ENCODE data around the gene ZFYVE26.

ZFYVE26 gene

DNA sequence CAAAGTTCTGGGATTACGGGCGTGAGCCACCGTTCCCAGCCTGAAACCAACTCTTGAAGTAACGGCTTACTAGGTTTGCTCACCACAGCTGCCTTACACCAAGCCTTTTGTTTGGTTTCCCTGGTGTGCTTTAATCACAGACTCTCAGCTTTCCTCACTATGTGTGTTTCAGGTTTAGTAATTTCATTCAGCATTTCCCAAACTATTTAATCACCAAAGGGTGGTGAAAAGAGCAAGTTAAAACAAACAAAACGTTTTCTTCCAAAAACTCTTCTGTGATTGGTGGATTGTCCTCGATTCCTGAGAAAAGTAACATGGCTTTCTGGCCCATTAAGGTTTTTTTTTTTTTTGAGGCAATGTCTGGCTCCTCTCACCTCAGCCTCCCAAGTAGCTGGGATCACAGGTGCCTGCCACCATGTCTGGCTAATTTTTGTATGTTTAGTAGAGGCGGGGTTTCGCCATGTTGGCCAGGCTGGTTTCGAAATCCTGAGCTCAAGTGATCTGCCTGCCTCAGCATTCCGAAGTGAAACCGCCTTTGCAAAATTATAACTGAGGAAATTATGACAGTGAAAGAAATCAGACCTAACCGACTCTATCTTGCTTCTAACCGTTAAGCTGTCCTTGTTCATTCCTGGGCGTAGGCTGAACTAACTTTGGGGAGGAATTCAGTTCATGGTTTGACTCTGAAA, 1.5 kb upstream of the ZFYVE26 start:
- DNase-seq (ENCODE audit: extremely low read depth in 1 of 2, low read depth in 1 of 2): no peak

DNA sequence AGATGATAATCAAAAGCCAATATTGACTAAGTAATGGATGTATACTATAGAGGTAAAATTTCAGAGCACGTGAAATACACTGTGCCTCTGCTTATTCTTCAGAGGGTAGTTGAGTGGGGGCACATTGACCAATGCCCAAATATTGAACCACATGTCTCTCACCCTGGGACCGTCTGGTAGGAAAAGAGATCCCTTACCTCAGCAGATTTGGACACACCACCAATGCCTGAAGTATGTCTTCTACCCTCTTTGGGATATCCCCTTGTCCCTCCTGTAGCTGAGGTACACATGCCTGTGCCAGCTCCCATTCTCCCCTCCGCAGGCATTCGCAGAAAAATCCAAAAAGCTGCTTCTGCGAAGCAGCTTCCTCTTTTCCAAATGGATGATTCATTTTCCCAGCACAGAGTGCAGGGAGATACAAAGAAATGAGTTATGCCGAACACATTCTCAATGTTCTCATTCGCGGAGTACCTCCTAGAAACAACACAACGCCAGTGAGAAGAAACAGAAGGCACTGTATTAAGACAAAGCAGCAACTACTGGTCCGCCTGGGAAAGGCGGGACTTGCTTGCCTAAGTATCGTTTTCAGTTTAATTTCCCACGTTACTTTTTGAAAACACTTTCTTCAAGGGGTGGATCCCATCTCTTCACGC, 691 bp downstream of the ZFYVE26 start:
- DNase-seq (ENCODE audit: extremely low read depth in 1 of 2, low read depth in 1 of 2): no peak

DNA sequence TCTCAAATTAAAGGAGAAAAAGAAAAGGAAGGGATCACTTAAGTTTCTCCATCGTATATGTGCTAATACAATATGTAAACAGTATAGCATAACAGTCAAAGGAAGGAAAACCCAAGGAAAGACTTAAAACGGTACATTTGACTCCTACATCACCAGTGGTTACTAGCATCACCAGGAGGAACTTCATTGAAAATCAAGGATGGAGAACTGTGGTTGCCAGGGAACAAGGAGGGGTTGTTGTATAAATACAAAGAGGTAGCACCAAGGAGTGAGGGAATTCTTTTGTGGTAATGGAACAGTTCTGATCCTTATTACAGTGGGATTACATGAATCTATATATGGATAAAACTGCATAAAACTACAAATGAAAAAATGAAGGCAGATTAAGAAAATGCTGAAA, 1.6 kb downstream of the ZFYVE26 start:
- no peak for DNase-seq (ENCODE audit: extremely low read depth in 1 of 2, low read depth in 1 of 2)

GRCh38 chr14:67806246-67806645, 10.1 kb downstream of the ZFYVE26 start:
- DNase-seq (ENCODE audit: extremely low read depth in 1 of 2, low read depth in 1 of 2): no peak

GRCh38 chr14:67800743-67801142, 15.6 kb downstream of the ZFYVE26 start:
- no peak for DNase-seq (ENCODE audit: extremely low read depth in 1 of 2, low read depth in 1 of 2)

DNA sequence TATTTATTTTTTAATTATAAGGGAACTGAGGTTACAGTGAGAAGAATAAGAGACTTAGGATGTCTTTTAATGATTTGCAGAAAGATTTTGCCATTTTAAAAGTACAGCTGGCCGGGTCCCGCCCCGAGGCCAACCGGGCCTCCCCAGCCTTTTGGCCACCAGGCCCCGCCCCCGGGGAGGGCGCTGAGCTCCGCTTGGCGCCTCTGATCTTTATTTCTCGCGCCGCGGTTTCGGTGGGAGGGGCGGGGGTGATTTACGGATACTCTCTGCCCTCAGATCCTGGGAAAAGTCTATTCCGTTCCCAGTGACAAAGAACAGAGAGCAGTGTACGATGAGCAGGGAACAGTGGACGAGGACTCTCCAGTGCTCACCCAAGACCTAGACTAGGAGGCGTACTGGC, 17.7 kb downstream of the ZFYVE26 start:
- no peak for DNase-seq (ENCODE audit: extremely low read depth in 1 of 2, low read depth in 1 of 2)

GRCh38 chr14:67787673-67788072, 28.7 kb downstream of the ZFYVE26 start:
- DNase-seq (ENCODE audit: extremely low read depth in 1 of 2, low read depth in 1 of 2): no peak

DNA sequence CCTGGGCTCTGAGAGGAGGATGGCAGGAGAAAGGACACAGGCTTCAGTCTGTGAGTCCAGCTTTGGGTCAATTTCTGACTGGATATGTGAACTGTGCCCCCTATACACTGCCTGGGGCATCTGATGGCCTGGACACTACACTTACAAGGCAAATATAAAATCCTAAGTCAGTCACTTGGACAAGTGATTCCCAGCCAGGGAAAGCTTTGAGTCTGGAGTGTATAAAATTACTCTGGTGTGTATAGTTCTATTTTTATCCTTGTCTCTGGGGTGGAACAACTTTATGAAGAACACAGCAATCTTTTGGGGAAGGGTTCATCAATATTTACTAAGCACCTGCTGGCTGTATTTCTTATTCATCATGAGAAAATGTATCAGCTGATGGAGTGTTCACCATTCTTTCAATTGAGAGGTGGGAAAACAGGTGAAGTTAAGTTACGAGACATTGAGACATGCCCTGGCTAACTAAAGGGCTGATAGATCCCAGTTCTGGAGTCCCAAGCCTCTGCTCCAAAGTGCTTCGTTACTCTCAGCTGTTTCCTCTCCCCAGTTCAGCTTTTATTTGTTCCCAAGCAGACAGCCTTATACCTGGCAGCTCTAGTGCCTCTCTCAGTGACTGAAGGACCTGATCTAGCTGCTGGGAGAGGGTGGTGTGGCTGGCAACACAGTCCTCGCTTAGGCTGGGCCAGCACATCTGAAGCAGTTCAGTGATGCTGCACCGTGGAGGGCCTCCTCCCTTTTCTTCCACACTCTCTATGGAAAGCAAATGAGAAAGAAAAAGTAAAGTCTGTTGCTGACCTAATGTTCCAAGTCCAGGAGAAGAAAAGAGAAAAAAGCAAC, 30.9 kb downstream of the ZFYVE26 start:
- no peak for DNase-seq (ENCODE audit: extremely low read depth in 1 of 2, low read depth in 1 of 2)

DNA sequence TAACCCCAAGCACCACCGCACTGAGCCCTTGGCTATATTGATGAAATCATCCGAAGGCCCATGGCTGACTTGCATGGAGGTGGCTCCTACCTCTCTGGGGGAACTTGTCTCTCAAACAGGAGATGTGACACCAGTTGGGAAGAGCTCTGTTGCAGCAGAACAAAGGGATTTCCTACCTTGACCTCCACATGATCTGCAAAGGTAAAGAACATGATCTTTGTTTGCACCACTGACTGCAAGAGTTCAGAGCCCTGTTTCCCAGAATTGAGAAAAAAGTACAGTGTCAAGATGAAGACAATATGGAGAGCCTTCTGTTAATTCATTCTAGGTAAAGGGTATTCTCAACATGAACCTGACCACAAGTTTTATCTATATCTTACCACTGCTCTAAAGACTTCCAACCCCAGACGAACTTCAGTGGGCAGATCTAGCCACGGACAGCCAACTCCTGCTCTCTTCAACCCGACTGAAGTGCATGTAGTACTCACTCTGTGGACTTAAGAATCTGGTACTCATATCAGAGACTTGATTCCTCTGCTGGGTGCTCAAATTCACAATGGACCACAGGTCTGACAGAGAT, 32.1 kb downstream of the ZFYVE26 start:
- DNase-seq (ENCODE audit: extremely low read depth in 1 of 2, low read depth in 1 of 2): no peak

GRCh38 chr14:67782090-67782489, 34.3 kb downstream of the ZFYVE26 start:
- no peak for DNase-seq (ENCODE audit: extremely low read depth in 1 of 2, low read depth in 1 of 2)

DNA sequence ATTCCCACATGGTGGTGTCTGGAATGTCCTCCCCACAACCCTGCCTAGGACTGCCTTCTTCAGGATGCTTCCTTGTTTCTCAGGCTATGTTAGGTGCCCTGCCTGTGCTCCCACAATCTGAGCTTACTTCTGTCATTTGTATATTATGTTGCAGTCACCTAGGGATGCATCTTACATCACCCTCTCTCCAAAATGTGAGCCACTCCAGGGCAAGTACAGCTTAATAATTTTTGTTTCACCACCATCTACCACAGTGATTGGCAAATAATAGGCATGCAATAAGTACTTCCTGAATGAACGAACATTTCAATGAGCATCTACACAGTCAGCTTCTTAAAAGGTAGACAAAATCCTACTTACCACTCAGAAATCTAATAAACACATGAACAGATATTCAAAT, 37.6 kb downstream of the ZFYVE26 start:
- no peak for DNase-seq (ENCODE audit: extremely low read depth in 1 of 2, low read depth in 1 of 2)

GRCh38 chr14:67776653-67777322, 39.6 kb downstream of the ZFYVE26 start:
- DNase-seq (ENCODE audit: extremely low read depth in 1 of 2, low read depth in 1 of 2): no peak

- no peak for DNase-seq (ENCODE audit: extremely low read depth in 1 of 2, low read depth in 1 of 2)
Observed at GRCh38 chr14:67773844-67774377, 42.5 kb downstream of the ZFYVE26 start.

GRCh38 chr14:67768219-67768618, 48.2 kb downstream of the ZFYVE26 start:
- DNase-seq (ENCODE audit: extremely low read depth in 1 of 2, low read depth in 1 of 2): no peak

DNA sequence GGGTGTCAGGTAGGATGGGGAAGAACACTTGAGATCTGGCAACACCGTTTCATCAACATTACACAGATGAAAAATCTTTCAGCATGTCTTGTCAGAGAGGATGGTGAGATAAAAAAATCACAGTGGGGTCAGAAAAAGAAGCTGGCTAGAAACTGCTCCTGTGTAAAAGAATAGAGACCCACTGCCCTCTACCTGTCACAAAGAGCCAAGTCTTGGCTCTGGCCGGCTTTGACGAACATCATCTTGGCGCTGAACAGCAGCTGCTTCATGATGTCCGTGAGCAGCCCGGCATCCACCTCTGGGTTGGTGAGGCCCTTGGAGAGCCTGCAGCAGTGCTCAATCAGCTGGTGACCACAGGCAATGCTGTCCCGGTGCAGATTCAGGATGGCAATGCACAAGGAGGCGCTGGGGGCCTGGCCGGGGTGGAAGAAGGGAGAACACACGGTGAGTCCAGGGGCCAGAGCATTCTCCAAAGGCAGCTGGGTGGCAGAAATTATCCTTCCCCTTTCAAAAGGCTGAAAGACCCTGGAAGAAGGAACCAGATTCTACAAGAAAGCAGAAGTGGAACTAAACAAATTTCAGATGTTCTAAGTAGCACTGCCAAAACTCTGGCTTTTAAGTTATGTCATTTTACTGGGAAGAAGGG, 50.2 kb downstream of the ZFYVE26 start:
- DNase-seq (ENCODE audit: extremely low read depth in 1 of 2, low read depth in 1 of 2): no peak

- no peak for DNase-seq (ENCODE audit: extremely low read depth in 1 of 2, low read depth in 1 of 2)
Observed at GRCh38 chr14:67765192-67765834, 51.1 kb downstream of the ZFYVE26 start.

DNA sequence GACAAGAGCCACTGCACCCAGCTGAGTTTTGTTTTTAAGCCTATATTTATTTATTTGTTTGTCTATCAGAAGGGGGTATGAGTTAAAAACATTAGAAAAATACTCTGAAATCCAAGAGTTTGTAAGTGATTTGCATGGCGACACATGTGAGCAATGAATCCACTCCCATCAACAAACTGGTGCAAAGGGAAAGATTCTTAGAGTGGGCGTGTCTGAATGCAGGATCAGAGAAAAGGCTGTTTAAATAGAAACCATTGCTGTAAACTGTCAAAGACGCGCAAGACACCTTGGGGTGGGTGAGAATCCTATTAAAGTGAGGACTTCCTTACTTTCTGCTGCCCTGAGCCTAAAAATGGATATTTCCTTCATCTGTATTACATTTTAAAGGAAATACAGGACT, 51.9 kb downstream of the ZFYVE26 start:
- no peak for DNase-seq (ENCODE audit: extremely low read depth in 1 of 2, low read depth in 1 of 2)

DNA sequence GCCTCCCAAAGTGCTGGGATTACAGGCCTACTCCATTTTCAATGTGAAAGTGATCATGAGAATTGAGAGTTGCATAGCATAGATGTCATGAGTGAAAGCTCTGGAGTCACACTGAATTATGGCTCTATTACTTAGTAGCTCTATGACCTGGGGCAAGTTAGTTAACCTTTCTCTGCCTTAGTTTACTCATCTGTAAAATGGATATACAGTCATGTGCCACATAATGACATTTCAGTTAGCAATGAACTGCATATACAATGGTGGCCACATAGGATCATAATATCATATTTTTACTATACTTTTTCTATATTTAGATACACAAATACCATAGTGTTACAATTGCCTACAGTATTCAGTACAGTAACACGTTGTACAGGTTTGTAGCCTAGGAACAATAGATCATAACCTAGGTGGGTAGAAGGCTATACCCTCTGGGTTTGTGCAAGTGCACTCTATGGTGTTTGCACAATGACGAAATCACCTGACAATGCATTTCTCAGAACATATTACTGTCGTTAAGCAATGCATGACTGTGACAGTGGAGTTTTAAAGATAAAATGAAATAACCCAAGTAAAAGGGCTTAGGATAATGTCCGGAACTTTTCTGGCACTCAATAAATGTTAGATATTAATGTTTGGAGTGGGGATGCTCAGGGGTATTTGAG, 53.1 kb downstream of the ZFYVE26 start:
- no peak for DNase-seq (ENCODE audit: extremely low read depth in 1 of 2, low read depth in 1 of 2)

- DNase-seq (ENCODE audit: extremely low read depth in 1 of 2, low read depth in 1 of 2): no peak
Observed at GRCh38 chr14:67762051-67762450, 54.3 kb downstream of the ZFYVE26 start.

Measured in stimulated activated CD8-positive, alpha-beta memory T cell treated with anti-CD3 and anti-CD28 coated beads, Interleukin-7, amount 100 ng/mL, for 48 hours (primary cell).